Measurements from ENCODE around the gene HCAR1. TPM values are rescaled to one million over a fixed set of nuclear protein-coding genes. Genes with fewer than 3 reads are reported as not detected.
"Not testable (repeated sequence)": the region's sequence is repeated elsewhere in the genome, so short reads cannot be mapped to it uniquely, and the experiment has no call there.

The HCAR1 gene
- total RNA-seq, 1 experiment from 2014 or later: 0.31 TPM

- H3K9me3 ChIP-seq (ENCODE audit: control insufficient read depth, insufficient read depth, low read depth, low read length); H3K4me1 ChIP-seq (ENCODE audit: control insufficient read depth, insufficient read depth, low read length); POLR2A ChIA-PET; intact Hi-C loops (cut with micrococcal nuclease; ENCODE audit: unreplicated experiment); DNase-seq (ENCODE audit: low read depth, low spot score); in situ Hi-C loops (cut with HindIII; ENCODE audit: low pct_unique_long_range_greater_than_20kb, low sequenced_read_pairs); CTCF ChIA-PET; H3K36me3 ChIP-seq (ENCODE audit: control insufficient read depth, insufficient read depth, low read length); H3K27ac ChIP-seq (ENCODE audit: low read length); H3K27me3 ChIP-seq (ENCODE audit: control insufficient read depth, insufficient read depth, low read length); H3K4me3 ChIP-seq (ENCODE audit: low read depth in 2 of 2, low read length in 2 of 2); BruUV-seq (replicated peaks); ATAC-seq: not testable (repeated sequence)
Observed at GRCh38 chr12:122676781-122677180, 53.9 kb downstream of the HCAR1 start.

Other genes with a start within 250 kb of the HCAR1 start
- 32.5 TPM for gene ZCCHC8, start 229.9 kb downstream of the HCAR1 start, total RNA-seq (2021; ENCODE audit: unreplicated experiment)
- gene RSRC2, start 203.9 kb downstream of the HCAR1 start, total RNA-seq (2021; ENCODE audit: unreplicated experiment): 57.8 TPM
- 53.9 TPM for gene KNTC1, start 203.6 kb downstream of the HCAR1 start, total RNA-seq (2021; ENCODE audit: unreplicated experiment)
- not detected for gene HCAR2, start 27.5 kb downstream of the HCAR1 start, total RNA-seq (2021; ENCODE audit: unreplicated experiment)
- not detected for gene HCAR3, start 14.0 kb downstream of the HCAR1 start, total RNA-seq (2021; ENCODE audit: unreplicated experiment)
- 68.7 TPM for gene DENR, start 22.0 kb upstream of the HCAR1 start, total RNA-seq (2021; ENCODE audit: unreplicated experiment)
- 0.44 TPM for gene CCDC62, start 43.7 kb upstream of the HCAR1 start, total RNA-seq (2021; ENCODE audit: unreplicated experiment)
- 36.7 TPM for gene HIP1R, start 104.6 kb upstream of the HCAR1 start, total RNA-seq (2021; ENCODE audit: unreplicated experiment)
- gene VPS37B, start 165.3 kb upstream of the HCAR1 start, total RNA-seq (2021; ENCODE audit: unreplicated experiment): 76.7 TPM
- 32.7 TPM for gene ABCB9, start 235.6 kb upstream of the HCAR1 start, total RNA-seq (2021; ENCODE audit: unreplicated experiment)
- gene OGFOD2, start 244.4 kb upstream of the HCAR1 start, total RNA-seq (2021; ENCODE audit: unreplicated experiment): 32.0 TPM
- 184 TPM for gene ARL6IP4, start 249.8 kb upstream of the HCAR1 start, total RNA-seq (2021; ENCODE audit: unreplicated experiment)